A673 (cell line): ENCODE results near the gene CDKL5. TPM values are rescaled to one million over a fixed set of nuclear protein-coding genes. Genes with fewer than 3 reads are reported as not detected.

Source experiments
- BruUV-seq: library from RNA; stranded (reverse); fragments of 400-500 nt; replicated peaks from 2 replicates; lab custom pipeline; 2021; lab: Mats Ljungman, UMichigan
- CTCF ChIA-PET: fragments of 300-600 bp; sonication (Branson Sonifier 250); formaldehyde crosslinking; loops from one replicate; lab custom pipeline; 2022; ENCODE audit warnings: antibody characterized with exemption; lab: Charles Lee
- POLR2A ChIA-PET: fragments of 300-600 bp; sonication (Branson Sonifier 250); formaldehyde crosslinking; loops from one replicate; lab custom pipeline; 2022; ENCODE audit warnings: antibody characterized with exemption; ENCODE audit not compliant: low non-redundant PET; lab: Charles Lee
- DNase-seq: peaks from one replicate; pipeline ENCODE4 v3.0.0-alpha.2; 2015; ENCODE audit warnings: low spot score
- H3K27ac ChIP-seq: fragments of 200-600 bp; sonication (generic); 2 replicates; pipeline ENCODE4 v1.5.1; 2016; ENCODE audit warnings: mixed run types, low read depth, mild to moderate bottlenecking, mixed read lengths, antibody characterized with exemption, low read length; ENCODE audit not compliant: poor library complexity, severe bottlenecking
- H3K27me3 ChIP-seq: fragments of 200-600 bp; sonication (generic); replicated peaks from 2 replicates; pipeline ENCODE4 v1.6.1; 2017; ENCODE audit warnings: mixed run types, low read depth, mild to moderate bottlenecking, mixed read lengths, antibody characterized with exemption, low read length; ENCODE audit not compliant: insufficient read depth, poor library complexity
- H3K36me3 ChIP-seq: fragments of 200-600 bp; sonication (generic); 2 replicates; pipeline ENCODE4 v1.6.1; 2016; ENCODE audit warnings: mixed run types, mild to moderate bottlenecking, mixed read lengths, antibody characterized with exemption, low read length; ENCODE audit not compliant: insufficient read depth, poor library complexity, severe bottlenecking
- H3K4me1 ChIP-seq: fragments of 200-600 bp; sonication (generic); 2 replicates; pipeline ENCODE4 v1.6.1; 2017; ENCODE audit warnings: mixed run types, mild to moderate bottlenecking, mixed read lengths, antibody characterized with exemption, low read length; ENCODE audit not compliant: insufficient read depth, poor library complexity, severe bottlenecking
- H3K4me3 ChIP-seq: fragments of 200-600 bp; sonication (generic); 2 replicates; pipeline ENCODE4 v1.5.1; 2016; ENCODE audit warnings: low read depth, mixed run types, mild to moderate bottlenecking, mixed read lengths, low read length; ENCODE audit not compliant: poor library complexity, severe bottlenecking
- H3K9me3 ChIP-seq: fragments of 200-600 bp; sonication (generic); 2 replicates; pipeline ENCODE4 v1.6.1; 2016; ENCODE audit warnings: mixed run types, low read depth, mild to moderate bottlenecking, mixed read lengths, antibody characterized with exemption, low read length; ENCODE audit not compliant: poor library complexity, severe bottlenecking
- CTCF ChIP-seq: fragments of 300-800, 200-600 bp; sonication (generic); conservative IDR thresholded peaks from 2 replicates; pipeline ENCODE4 v1.5.1; 2017; ENCODE audit warnings: low read depth, mild to moderate bottlenecking, antibody characterized with exemption, low read length, moderate library complexity, mixed read lengths
- EZH2 ChIP-seq: fragments of 200-600 bp; sonication (generic); IDR thresholded peaks from 2 replicates; pipeline ENCODE4 v1.6.1; 2017; ENCODE audit warnings: borderline replicate concordance, low read depth, mild to moderate bottlenecking, mixed read lengths, antibody characterized with exemption, low read length; ENCODE audit not compliant: poor library complexity, severe bottlenecking
- intact Hi-C: fragments of 100-400 bp; cut with micrococcal nuclease; formaldehyde crosslinking; loops from one replicate; pipeline ENCODE4 v1.10.0; 2022; ENCODE audit not compliant: unreplicated experiment
- total RNA-seq: library from RNA; stranded (reverse); gene quantifications from 2 replicates; pipeline ENCODE4 v1.2.3, GENCODE V29; 2021

CDKL5 gene
- total RNA-seq, 1 experiment from 2014 or later, result 7.5 TPM

GRCh38 chrX:18643853-18644252 is 218.4 kb downstream of the CDKL5 start:
- ChIA-PET POLR2A (no interaction called here), CTCF (interaction anchor here (0.5 kb wide), 1 partner anchor 1253 kb away, joined by 3 read pairs; no protein-coding TSS in a partner anchor)
- Histone ChIP-seq H3K27ac (no peak overlapping the region), H3K27me3 (no peaks in the 10 kb centered on the region), H3K4me3 (no peak overlapping the region), H3K36me3 (no peaks in the 10 kb centered on the region), H3K4me1 (no peaks in the 10 kb centered on the region), H3K9me3 (no peaks in the 10 kb centered on the region)
- no TSS peak for BruUV-seq
- no peak for DNase-seq
- no peak for TF ChIP-seq EZH2
- TF ChIP-seq CTCF, result no peak
- intact Hi-C loops, result no loop called here

- ChIA-PET POLR2A (no interaction called here), CTCF (no interaction called here)
Observed at GRCh38 chrX:18647621-18648020, 222.2 kb downstream of the CDKL5 start.

GRCh38 chrX:18649498-18649951 is 224.1 kb downstream of the CDKL5 start:
- POLR2A ChIA-PET, result no interaction called here
- Histone ChIP-seq H3K36me3 (no peaks in the 10 kb centered on the region), H3K27ac (no peak overlapping the region), H3K27me3 (no peaks in the 10 kb centered on the region), H3K9me3 (no peaks in the 10 kb centered on the region), H3K4me1 (no peaks in the 10 kb centered on the region), H3K4me3 (no peak overlapping the region)
- intact Hi-C loops, result no loop called here
- CTCF ChIA-PET, result no interaction called here
- TF ChIP-seq EZH2, result no peak
- no TSS peak for BruUV-seq
- DNase-seq, result no peak

More at GRCh38 chrX:18647621-18648020, 222.2 kb downstream of the CDKL5 start:
- BruUV-seq, result no TSS peak
- no peak for TF ChIP-seq EZH2
- H3K27me3 ChIP-seq, result no peaks in the 10 kb centered on the region
- intact Hi-C loops, result no loop called here
- no peak overlapping the region for H3K4me3 ChIP-seq
- H3K27ac ChIP-seq, result no peak overlapping the region
- H3K36me3 ChIP-seq, result no peaks in the 10 kb centered on the region
- H3K4me1 ChIP-seq, result no peaks in the 10 kb centered on the region
- H3K9me3 ChIP-seq, result no peaks in the 10 kb centered on the region
- no peak for DNase-seq

- ChIA-PET POLR2A (no interaction called here), CTCF (no interaction called here)
- no peak overlapping the region for H3K4me3 ChIP-seq
- DNase-seq, result no peak
- H3K27ac ChIP-seq, result no peak overlapping the region
- no peaks in the 10 kb centered on the region for H3K36me3 ChIP-seq
- no peaks in the 10 kb centered on the region for H3K27me3 ChIP-seq
- H3K4me1 ChIP-seq, result no peaks in the 10 kb centered on the region
- no peaks in the 10 kb centered on the region for H3K9me3 ChIP-seq
- intact Hi-C loops, result no loop called here
- no TSS peak for BruUV-seq
- TF ChIP-seq CTCF, result no peak
- no peak for TF ChIP-seq EZH2
Observed at GRCh38 chrX:18650662-18651061, 225.3 kb downstream of the CDKL5 start.
